Esophagus (tissue), 2 donors: ENCODE measurements around the gene YARS1. TPM values are rescaled to one million over a fixed set of nuclear protein-coding genes. Genes with fewer than 3 reads are reported as not detected.
"Not testable (repeated sequence)": the region's sequence is repeated elsewhere in the genome, so short reads cannot be mapped to it uniquely, and the experiment has no call there.

ENCODE experiments used
- H3K27ac ChIP-seq, 2 donors: one replicate each; pipeline ENCODE4 v1.5.1; 2013; ENCODE audit warnings: low read depth in 2 of 2, mild to moderate bottlenecking in 2 of 2, inconsistent platforms in 1 of 2, low read length in 1 of 2, moderate library complexity in 1 of 2
- H3K27me3 ChIP-seq, 2 donors: one replicate each; pipeline ENCODE4 v1.6.1; 2013; ENCODE audit warnings: low read length in 2 of 2, control low read depth in 1 of 2, mild to moderate bottlenecking in 1 of 2; ENCODE audit not compliant: insufficient read depth in 2 of 2, control insufficient read depth in 1 of 2
- H3K36me3 ChIP-seq, 2 donors: one replicate each; pipeline ENCODE4 v1.6.1; 2013; ENCODE audit warnings: low read length in 1 of 2; ENCODE audit not compliant: control insufficient read depth in 2 of 2, insufficient read depth in 2 of 2
- H3K4me1 ChIP-seq, 2 donors: one replicate each; pipeline ENCODE4 v1.6.1; 2013; ENCODE audit warnings: low read length in 1 of 2; ENCODE audit not compliant: control insufficient read depth in 2 of 2, insufficient read depth in 2 of 2
- H3K4me3 ChIP-seq, 2 donors: one replicate each; pipeline ENCODE4 v1.5.1; 2013; ENCODE audit warnings: low read length in 2 of 2, mild to moderate bottlenecking in 2 of 2, low read depth in 1 of 2, moderate library complexity in 1 of 2
- H3K9me3 ChIP-seq, 2 donors: one replicate each; pipeline ENCODE4 v1.6.1; 2013; ENCODE audit warnings: mild to moderate bottlenecking in 2 of 2, low read depth in 1 of 2, low read length in 1 of 2, moderate library complexity in 1 of 2; ENCODE audit not compliant: control insufficient read depth in 2 of 2, insufficient read depth in 1 of 2
- WGBS, 2 donors: extraction: QIAGEN DNeasy Blood & Tissue Kit; methylation state at CpG; one replicate each; pipeline ENCODE4 v1.1.7; 2013; 5-methylcytosine and 5-hydroxymethylcytosine counted together
- polyA plus RNA-seq, 2 donors: library from polyadenylated mRNA; stranded (reverse); fragments of 200-250 nt; gene quantifications; one replicate each; pipeline ENCODE4 v1.2.3, GENCODE V29; 2013
- donor health status: healthy with polysubstance abuse.
- donor health status: Bipolar disorder and iron deficiency.

Gene YARS1
- polyA plus RNA-seq, 2 donors = 33.2 to 52.2 TPM

- H3K4me1 ChIP-seq, H3K4me3 ChIP-seq, H3K9me3 ChIP-seq, H3K27me3 ChIP-seq, H3K27ac ChIP-seq: not testable (repeated sequence)
- H3K36me3 ChIP-seq = peaks cover 4 to 13% of the 10 kb centered on the region in 2 donors
- WGBS, 2 donors = 98% methylated on average over 24 to 29 of the region's 30 CpGs
Observed at GRCh38 chr1:32804460-32804859, 12.7 kb downstream of the YARS1 start.

GRCh38 chr1:32801096-32801715 lies 16.0 kb downstream of the YARS1 start:
- H3K27me3 ChIP-seq = no peaks in the 10 kb centered on the region
- peaks cover 4 to 5% of the 10 kb centered on the region in 2 donors for H3K36me3 ChIP-seq
- WGBS, 2 donors = 82 to 89% methylated on average over 9 of the region's 9 CpGs
- no peaks in the 10 kb centered on the region for H3K9me3 ChIP-seq
- no peak overlapping the region for H3K4me3 ChIP-seq
- no peaks in the 10 kb centered on the region for H3K4me1 ChIP-seq
- no peak overlapping the region for H3K27ac ChIP-seq

GRCh38 chr1:32798679-32799416 lies 18.3 kb downstream of the YARS1 start:
- WGBS, 2 donors = 80 to 83% methylated on average over 8 of the region's 8 CpGs
- Histone ChIP-seq H3K27ac (no peak overlapping the region), H3K27me3 (no peaks in the 10 kb centered on the region), H3K4me3 (no peak overlapping the region), H3K4me1 (no peaks in the 10 kb centered on the region), H3K36me3 (peaks cover 3 to 4% of the 10 kb centered on the region in 2 donors), H3K9me3 (no peaks in the 10 kb centered on the region)

- H3K27me3 ChIP-seq = no peaks in the 10 kb centered on the region
- H3K4me1 ChIP-seq = no peaks in the 10 kb centered on the region
- H3K4me3 ChIP-seq = no peak overlapping the region
- peaks cover 2 to 3% of the 10 kb centered on the region in 2 donors for H3K36me3 ChIP-seq
- no peaks in the 10 kb centered on the region for H3K9me3 ChIP-seq
- no peak overlapping the region for H3K27ac ChIP-seq
- WGBS, 2 donors = 94 to 97% methylated on average over 4 of the region's 4 CpGs
Observed at GRCh38 chr1:32798191-32798590, 19.0 kb downstream of the YARS1 start.

GRCh38 chr1:32797456-32797855 lies 19.7 kb downstream of the YARS1 start:
- H3K36me3 ChIP-seq = peaks cover 2 to 3% of the 10 kb centered on the region in 2 donors
- H3K9me3 ChIP-seq = no peaks in the 10 kb centered on the region
- WGBS, 2 donors = 96% methylated on average over 1 of the region's 1 CpG
- no peaks in the 10 kb centered on the region for H3K4me1 ChIP-seq
- H3K27ac ChIP-seq = no peak overlapping the region
- H3K4me3 ChIP-seq = no peak overlapping the region
- no peaks in the 10 kb centered on the region for H3K27me3 ChIP-seq

- WGBS, 2 donors = 69 to 73% methylated on average over 4 of the region's 4 CpGs
- not testable (repeated sequence) for H3K27ac ChIP-seq
Observed at GRCh38 chr1:32795763-32796162, 21.4 kb downstream of the YARS1 start.

GRCh38 chr1:32791881-32792280 lies 25.3 kb downstream of the YARS1 start:
- 92 to 99% methylated on average over 1 of the region's 1 CpG for WGBS, 2 donors
- Histone ChIP-seq H3K27me3 (no peaks in the 10 kb centered on the region), H3K4me1 (no peaks in the 10 kb centered on the region), H3K36me3 (peaks cover 0 to 2% of the 10 kb centered on the region in 2 donors), H3K27ac (no peak overlapping the region), H3K9me3 (no peaks in the 10 kb centered on the region), H3K4me3 (no peak overlapping the region)

More at GRCh38 chr1:32795763-32796162, 21.4 kb downstream of the YARS1 start:
- not testable (repeated sequence) for H3K4me3 ChIP-seq, H3K4me1 ChIP-seq, H3K27me3 ChIP-seq, H3K36me3 ChIP-seq, H3K9me3 ChIP-seq

- 39 to 53% methylated on average over 2 of the region's 2 CpGs for WGBS, 2 donors
- H3K27me3 ChIP-seq, H3K36me3 ChIP-seq, H3K9me3 ChIP-seq, H3K27ac ChIP-seq, H3K4me3 ChIP-seq, H3K4me1 ChIP-seq: not testable (repeated sequence)
Observed at GRCh38 chr1:32789356-32789755, 27.8 kb downstream of the YARS1 start.

- no peak overlapping the region for H3K27ac ChIP-seq
- H3K27me3 ChIP-seq = no peaks in the 10 kb centered on the region
- H3K4me1 ChIP-seq = no peaks in the 10 kb centered on the region
- WGBS, 2 donors = 56 to 61% methylated on average over 4 of the region's 4 CpGs
- peaks cover 2 to 10% of the 10 kb centered on the region in 2 donors for H3K36me3 ChIP-seq
- H3K9me3 ChIP-seq = no peaks in the 10 kb centered on the region
- no peak overlapping the region for H3K4me3 ChIP-seq
Observed at GRCh38 chr1:32786856-32787255, 30.3 kb downstream of the YARS1 start.

GRCh38 chr1:32784817-32785216 lies 32.3 kb downstream of the YARS1 start:
- WGBS, 2 donors = 92 to 95% methylated on average over 3 of the region's 3 CpGs
- H3K4me3 ChIP-seq = no peak overlapping the region

More at GRCh38 chr1:32784817-32785216, 32.3 kb downstream of the YARS1 start:
- no peaks in the 10 kb centered on the region for H3K27me3 ChIP-seq
- H3K9me3 ChIP-seq = no peaks in the 10 kb centered on the region
- no peak overlapping the region for H3K27ac ChIP-seq
- no peaks in the 10 kb centered on the region for H3K4me1 ChIP-seq
- peaks cover 11 to 21% of the 10 kb centered on the region in 2 donors for H3K36me3 ChIP-seq
